SU-DHL-6 (cell line): ENCODE results near the gene PHIP.
"Not testable (repeated sequence)": the region's sequence is repeated elsewhere in the genome, so short reads cannot be mapped to it uniquely, and the experiment has no call there.

Experiments
- H2AFZ ChIP-seq: fragments of 200-600 bp; sonication (generic); 2 replicates; pipeline ENCODE4 v1.6.1; 2014; ENCODE audit warnings: low read depth, mild to moderate bottlenecking, moderate library complexity, mixed read lengths, antibody characterized with exemption, low read length; ENCODE audit not compliant: severe bottlenecking
- H3F3A ChIP-seq: fragments of 200-600 bp; shearing (Covaris generic); 2 replicates; pipeline ENCODE4 v1.6.0; 2016; ENCODE audit warnings: antibody characterized with exemption, mild to moderate bottlenecking; ENCODE audit not compliant: insufficient read depth
- H3K27ac ChIP-seq: fragments of 200-600 bp; sonication (generic); 2 replicates; pipeline ENCODE4 v1.5.1; 2016; ENCODE audit warnings: low read depth, mild to moderate bottlenecking, low read length, moderate library complexity, mixed read lengths
- H3K27me3 ChIP-seq: fragments of 200-600 bp; sonication (generic), shearing (Covaris generic); 2 replicates; pipeline ENCODE4 v1.6.0; 2014; ENCODE audit warnings: mild to moderate bottlenecking, low read length
- H3K36me3 ChIP-seq: fragments of 200-600 bp; sonication (generic); 2 replicates; pipeline ENCODE4 v1.6.1; 2014; ENCODE audit warnings: mild to moderate bottlenecking, low read length, mixed read lengths
- H3K4me2 ChIP-seq: fragments of 300-600, 200-600 bp; shearing (Covaris generic), sonication (generic); 2 replicates; pipeline ENCODE4 v1.6.0; 2014; ENCODE audit warnings: low read length, low read depth, mild to moderate bottlenecking; ENCODE audit not compliant: poor library complexity, severe bottlenecking
- H3K4me3 ChIP-seq: fragments of 200-600 bp; sonication (generic); 2 replicates; pipeline ENCODE4 v1.5.1; 2014; ENCODE audit warnings: antibody characterized with exemption, low read length, mild to moderate bottlenecking, mixed read lengths; ENCODE audit not compliant: insufficient read depth, poor library complexity, severe bottlenecking
- H3K79me2 ChIP-seq: fragments of 200-600 bp; sonication (generic); 2 replicates; pipeline ENCODE4 v1.6.1; 2014; ENCODE audit warnings: mild to moderate bottlenecking, low read length, moderate library complexity; ENCODE audit not compliant: insufficient read depth
- H3K9ac ChIP-seq: fragments of 200-600 bp; sonication (generic); 2 replicates; pipeline ENCODE4 v1.7.0; 2014; ENCODE audit warnings: mild to moderate bottlenecking, low read length
- H3K9me2 ChIP-seq: fragments of 200-600 bp; sonication (generic); replicated peaks from 2 replicates; pipeline ENCODE4 v1.6.1; 2014; ENCODE audit warnings: low read length; ENCODE audit not compliant: insufficient read depth
- H3K9me3 ChIP-seq: fragments of 200-600 bp; sonication (generic); 2 replicates; pipeline ENCODE4 v1.6.1; 2014; ENCODE audit warnings: low read length, mixed read lengths; ENCODE audit not compliant: insufficient read depth
- H4K20me1 ChIP-seq: fragments of 200-600 bp; sonication (generic); 2 replicates; pipeline ENCODE4 v1.6.1; 2014; ENCODE audit warnings: low read depth, mild to moderate bottlenecking, antibody characterized with exemption, low read length, moderate library complexity, mixed read lengths
- EZH2phosphoT487 ChIP-seq: fragments of 200-600 bp; sonication (generic), shearing (Covaris generic); conservative IDR thresholded peaks from 2 replicates; pipeline ENCODE4 v1.6.1; 2018; ENCODE audit warnings: mild to moderate bottlenecking, antibody characterized with exemption, low read length, moderate library complexity, mixed read lengths
- TF ChIP-seq, protein P1 (sequence below): fragments of 200-600 bp; sonication (generic); IDR thresholded peaks from one replicate; pipeline ENCODE4 v1.5.1; 2017; ENCODE audit warnings: antibody characterized with exemption, mild to moderate bottlenecking, low read length, moderate library complexity; ENCODE audit not compliant: insufficient read depth, poor library complexity, severe bottlenecking

PHIP gene

DNA sequence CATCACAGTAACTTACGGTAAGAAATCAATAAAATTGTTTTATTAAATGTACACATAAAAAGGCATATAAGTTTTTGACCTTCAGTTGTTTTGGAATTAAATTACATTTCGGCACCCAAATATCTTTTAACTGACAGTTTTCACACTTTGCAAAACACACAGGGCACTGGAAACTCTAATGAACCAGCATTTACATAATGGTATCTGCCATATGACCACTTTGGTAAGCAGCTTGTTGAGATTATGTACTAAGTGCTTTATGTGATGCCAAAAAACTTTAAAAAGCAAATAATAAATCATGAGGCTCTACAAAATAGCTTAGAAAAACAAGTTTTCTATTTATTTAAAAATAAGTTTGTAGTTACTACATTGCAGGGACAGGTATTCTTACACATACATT lies 142.5 kb downstream of the PHIP start:
- 0 out of 2 replicates have a peak, but pooled peaks cover 6% of the 10 kb centered on the region for H3F3A ChIP-seq
- no peak overlapping the region for H3K27ac ChIP-seq
- no peaks in the 10 kb centered on the region for H3K9me3 ChIP-seq
- H3K9me2 ChIP-seq = no peaks in the 10 kb centered on the region
- no peak overlapping the region for H3K9ac ChIP-seq
- peaks cover 34% of the 10 kb centered on the region for H3K36me3 ChIP-seq
- H3K4me3 ChIP-seq = no peak overlapping the region
- peaks cover 9% of the 10 kb centered on the region; the same call in 1 of the 2 replicates for H4K20me1 ChIP-seq
- TF ChIP-seq, protein P1, sequence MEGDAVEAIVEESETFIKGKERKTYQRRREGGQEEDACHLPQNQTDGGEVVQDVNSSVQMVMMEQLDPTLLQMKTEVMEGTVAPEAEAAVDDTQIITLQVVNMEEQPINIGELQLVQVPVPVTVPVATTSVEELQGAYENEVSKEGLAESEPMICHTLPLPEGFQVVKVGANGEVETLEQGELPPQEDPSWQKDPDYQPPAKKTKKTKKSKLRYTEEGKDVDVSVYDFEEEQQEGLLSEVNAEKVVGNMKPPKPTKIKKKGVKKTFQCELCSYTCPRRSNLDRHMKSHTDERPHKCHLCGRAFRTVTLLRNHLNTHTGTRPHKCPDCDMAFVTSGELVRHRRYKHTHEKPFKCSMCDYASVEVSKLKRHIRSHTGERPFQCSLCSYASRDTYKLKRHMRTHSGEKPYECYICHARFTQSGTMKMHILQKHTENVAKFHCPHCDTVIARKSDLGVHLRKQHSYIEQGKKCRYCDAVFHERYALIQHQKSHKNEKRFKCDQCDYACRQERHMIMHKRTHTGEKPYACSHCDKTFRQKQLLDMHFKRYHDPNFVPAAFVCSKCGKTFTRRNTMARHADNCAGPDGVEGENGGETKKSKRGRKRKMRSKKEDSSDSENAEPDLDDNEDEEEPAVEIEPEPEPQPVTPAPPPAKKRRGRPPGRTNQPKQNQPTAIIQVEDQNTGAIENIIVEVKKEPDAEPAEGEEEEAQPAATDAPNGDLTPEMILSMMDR = no peak
- TF ChIP-seq EZH2phosphoT487 = no peak
- no peaks in the 10 kb centered on the region for H3K27me3 ChIP-seq
- no peaks in the 10 kb centered on the region for H3K79me2 ChIP-seq
- H2AFZ ChIP-seq = no peak overlapping the region
- no peak overlapping the region for H3K4me2 ChIP-seq

DNA sequence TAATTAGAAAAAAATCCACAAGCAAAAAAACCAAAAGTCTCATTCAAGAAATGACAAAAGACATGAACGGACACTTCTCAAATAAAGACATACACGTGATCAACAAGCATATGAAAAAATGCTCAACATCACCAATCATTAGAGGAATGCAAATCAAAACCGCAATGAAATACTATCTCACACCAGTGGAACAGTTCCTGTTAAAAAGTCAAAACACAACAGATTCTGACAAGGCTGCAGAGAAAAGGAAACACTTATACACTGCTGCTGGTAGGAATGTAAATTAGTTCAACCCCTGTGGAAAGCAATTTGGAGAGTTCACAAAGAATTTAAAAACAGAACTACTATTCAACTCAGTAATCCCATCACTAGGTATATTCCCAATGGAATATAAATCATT lies 152.7 kb downstream of the PHIP start:
- Histone ChIP-seq H3K4me3 (no peak overlapping the region), H3K9ac (no peak overlapping the region), H3K9me3 (no peaks in the 10 kb centered on the region), H3K4me2 (no peak overlapping the region), H3K27me3 (no peaks in the 10 kb centered on the region), H2AFZ (no peak overlapping the region), H3K27ac (no peak overlapping the region), H3F3A (no peaks in the 10 kb centered on the region), H3K36me3 (no peaks in the 10 kb centered on the region), H4K20me1 (no peaks in the 10 kb centered on the region), H3K9me2 (no peaks in the 10 kb centered on the region), H3K79me2 (no peaks in the 10 kb centered on the region)
- TF ChIP-seq, protein P1 = no peak
- TF ChIP-seq EZH2phosphoT487 = no peak

DNA sequence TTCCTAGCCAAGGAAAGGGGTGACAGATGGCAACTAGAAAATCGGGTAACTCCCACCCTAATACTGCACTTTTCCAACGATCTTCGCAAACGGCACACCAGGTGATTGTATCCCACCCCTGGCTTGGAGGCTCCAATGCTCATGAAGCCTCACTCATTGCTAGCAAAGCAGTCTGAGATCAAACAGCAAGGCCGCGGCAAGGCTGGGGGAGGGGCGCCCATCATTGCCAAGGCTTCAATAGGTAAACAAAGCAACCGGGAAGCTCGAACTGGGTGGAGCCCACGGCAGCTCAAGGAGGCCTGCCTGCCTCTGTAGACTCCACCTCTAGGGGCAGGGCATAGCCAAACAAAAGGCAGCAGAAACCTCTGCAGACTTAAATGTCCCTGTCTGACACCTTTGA lies 156.9 kb downstream of the PHIP start:
- H3K9me2 ChIP-seq, H3K79me2 ChIP-seq, H3K4me2 ChIP-seq, H3F3A ChIP-seq, H2AFZ ChIP-seq, H3K4me3 ChIP-seq, H4K20me1 ChIP-seq, H3K27me3 ChIP-seq, H3K36me3 ChIP-seq, H3K27ac ChIP-seq, H3K9ac ChIP-seq: not testable (repeated sequence)
- H3K9me3 ChIP-seq = peaks cover 16% of the 10 kb centered on the region; the same call in 1 of the 2 replicates

DNA sequence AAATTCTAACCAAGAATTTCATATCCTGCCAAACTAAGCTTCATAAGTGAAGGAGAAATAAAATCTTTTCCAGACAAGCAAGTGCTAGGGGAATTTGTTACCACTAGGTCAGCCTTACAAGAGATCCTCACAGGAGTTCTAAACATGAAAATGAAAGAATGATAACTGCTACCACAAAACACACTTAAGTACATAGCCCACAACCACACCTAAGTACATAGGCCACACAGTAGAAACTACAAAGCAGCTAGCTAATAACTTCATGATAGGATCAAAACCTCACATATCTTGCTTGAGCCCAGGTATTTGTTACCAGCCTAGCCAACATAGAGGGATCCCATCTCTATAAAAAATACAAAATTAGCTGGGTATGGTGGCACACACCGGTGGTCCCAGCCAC lies 160.3 kb downstream of the PHIP start:
- Histone ChIP-seq H3K27me3 (no peaks in the 10 kb centered on the region), H2AFZ (no peak overlapping the region), H3K9me2 (no peaks in the 10 kb centered on the region), H3K27ac (no peak overlapping the region), H3K4me2 (no peak overlapping the region), H3K9ac (no peak overlapping the region), H3K36me3 (0 out of 2 replicates have a peak, but pooled peaks cover 2% of the 10 kb centered on the region), H3F3A (no peaks in the 10 kb centered on the region), H3K9me3 (peaks cover 16% of the 10 kb centered on the region; the same call in 1 of the 2 replicates), H3K79me2 (no peaks in the 10 kb centered on the region), H4K20me1 (no peaks in the 10 kb centered on the region), H3K4me3 (no peak overlapping the region)
- TF ChIP-seq, protein P1 = no peak
- TF ChIP-seq EZH2phosphoT487 = no peak
